ENCODE measurements around the gene AARS1.
"Not testable (repeated sequence)": the region's sequence is repeated elsewhere in the genome, so short reads cannot be mapped to it uniquely, and the experiment has no call there.

AARS1 gene

GRCh38 chr16:70289229-70290094, at the start of gene AARS1:
Gene AARS1 (minus strand): TSS chr16:70289506. CDS start chr16:70282763, 6,743 bp downstream.
- TF ChIP-seq, protein P1, sequence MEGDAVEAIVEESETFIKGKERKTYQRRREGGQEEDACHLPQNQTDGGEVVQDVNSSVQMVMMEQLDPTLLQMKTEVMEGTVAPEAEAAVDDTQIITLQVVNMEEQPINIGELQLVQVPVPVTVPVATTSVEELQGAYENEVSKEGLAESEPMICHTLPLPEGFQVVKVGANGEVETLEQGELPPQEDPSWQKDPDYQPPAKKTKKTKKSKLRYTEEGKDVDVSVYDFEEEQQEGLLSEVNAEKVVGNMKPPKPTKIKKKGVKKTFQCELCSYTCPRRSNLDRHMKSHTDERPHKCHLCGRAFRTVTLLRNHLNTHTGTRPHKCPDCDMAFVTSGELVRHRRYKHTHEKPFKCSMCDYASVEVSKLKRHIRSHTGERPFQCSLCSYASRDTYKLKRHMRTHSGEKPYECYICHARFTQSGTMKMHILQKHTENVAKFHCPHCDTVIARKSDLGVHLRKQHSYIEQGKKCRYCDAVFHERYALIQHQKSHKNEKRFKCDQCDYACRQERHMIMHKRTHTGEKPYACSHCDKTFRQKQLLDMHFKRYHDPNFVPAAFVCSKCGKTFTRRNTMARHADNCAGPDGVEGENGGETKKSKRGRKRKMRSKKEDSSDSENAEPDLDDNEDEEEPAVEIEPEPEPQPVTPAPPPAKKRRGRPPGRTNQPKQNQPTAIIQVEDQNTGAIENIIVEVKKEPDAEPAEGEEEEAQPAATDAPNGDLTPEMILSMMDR (IDR thresholded peaks at IDR 0.05), result no peak
- H3K27ac ChIP-seq, result peak within 1 kb of the TSS; percentile 95 to 97
- peak; percentile 98 for DNase-seq (ENCODE audit: low spot score)
- peak within 1 kb of the TSS; percentile 93 for H3K4me3 ChIP-seq

DNA sequence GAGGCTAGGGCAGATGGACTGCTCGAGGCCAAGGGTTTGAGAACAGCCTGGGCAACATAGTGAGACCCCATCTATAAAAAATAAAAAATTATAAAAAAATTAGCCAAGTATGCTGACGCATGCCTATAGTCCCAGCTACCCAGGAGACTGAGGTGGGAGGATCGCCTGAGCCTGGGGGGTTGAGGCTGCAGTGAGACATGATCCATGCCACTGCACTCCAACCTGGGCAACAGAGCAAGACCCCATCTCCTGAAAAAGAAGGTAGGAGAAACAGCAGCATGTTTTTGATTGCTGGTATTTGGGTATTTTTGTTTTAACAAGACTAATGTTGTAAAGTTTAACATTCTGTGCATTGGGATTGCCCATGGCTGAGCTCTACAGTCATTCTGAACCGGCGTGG, 48.5 kb upstream of the AARS1 start:
- DNase-seq (ENCODE audit: low spot score), result no peak
- Histone ChIP-seq H3K4me3 (no peak overlapping the region), H3K27ac (no peak overlapping the region)
- TF ChIP-seq, protein P1 (IDR thresholded peaks at IDR 0.05), result no peak

GRCh38 chr16:70332728-70333127, 43.4 kb upstream of the AARS1 start:
- not testable (repeated sequence) for H3K4me3 ChIP-seq; DNase-seq (ENCODE audit: low spot score); H3K27ac ChIP-seq

- TF ChIP-seq, protein P1 (IDR thresholded peaks at IDR 0.05), result no peak
- no peak for DNase-seq (ENCODE audit: low spot score)
- Histone ChIP-seq H3K27ac (no peak overlapping the region), H3K4me3 (no peak overlapping the region)
These were observed 42.5 kb upstream of the AARS1 start for GRCh38 chr16:70331588-70332358.

GRCh38 chr16:70331091-70331490, 41.8 kb upstream of the AARS1 start:
- Histone ChIP-seq H3K27ac (no peak overlapping the region), H3K4me3 (no peak overlapping the region)
- TF ChIP-seq, protein P1 (IDR thresholded peaks at IDR 0.05), result no peak
- no peak for DNase-seq (ENCODE audit: low spot score)

GRCh38 chr16:70324998-70325747, 35.9 kb upstream of the AARS1 start:
- H3K27ac ChIP-seq, result no peak overlapping the region
- TF ChIP-seq, protein P1 (IDR thresholded peaks at IDR 0.05), result no peak
- no peak for DNase-seq (ENCODE audit: low spot score)
- no peak overlapping the region for H3K4me3 ChIP-seq

GRCh38 chr16:70320121-70320520, 30.8 kb upstream of the AARS1 start:
- Histone ChIP-seq H3K4me3 (no peak overlapping the region), H3K27ac (no peak overlapping the region)
- TF ChIP-seq, protein P1 (IDR thresholded peaks at IDR 0.05), result no peak
- DNase-seq (ENCODE audit: low spot score), result no peak

DNA sequence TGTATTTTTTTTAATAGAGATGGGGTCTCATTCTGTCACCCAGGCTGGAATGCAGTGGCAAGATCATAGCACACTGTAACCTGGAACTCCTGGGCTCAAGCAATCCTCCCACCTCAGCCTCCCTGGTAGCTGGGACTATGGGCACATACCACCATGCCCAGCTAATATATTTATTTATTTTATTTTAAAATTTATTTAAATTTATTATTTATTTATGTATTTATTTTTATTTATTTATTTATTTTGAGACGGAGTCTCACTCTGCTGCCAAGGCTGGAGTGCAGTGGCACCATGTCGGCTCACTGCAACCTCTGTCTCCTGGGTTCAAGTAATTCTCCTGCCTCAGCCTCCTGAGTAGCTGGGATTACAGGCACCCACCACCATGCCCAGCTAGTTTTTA, 18.4 kb upstream of the AARS1 start:
- H3K4me3 ChIP-seq; H3K27ac ChIP-seq; DNase-seq (ENCODE audit: low spot score): not testable (repeated sequence)

Measured in coronary artery (tissue), 2 donors.